DND-41 (cell line): ENCODE data around the gene SLC22A14.
A peak's percentile ranks its signal among the peaks of the same experiment; 100 is the strongest.

Experiments used
- ATAC-seq: fragments of 200-7000 bp; cut with Tn5 transposase; 3 replicates; pipeline ENCODE4 v1.9.1; 2021; ENCODE audit warnings: low read depth; ENCODE audit not compliant: insufficient read depth
- DNase-seq: peaks from one replicate; pipeline ENCODE4 v3.0.0-alpha.2; 2020
- H2AFZ ChIP-seq: 2 replicates; pipeline ENCODE4 v1.6.0; 2012; ENCODE audit warnings: low read depth, low read length
- H3K27ac ChIP-seq: 2 replicates; pipeline ENCODE4 v1.5.1; 2012; ENCODE audit warnings: low read length, inconsistent platforms
- H3K27me3 ChIP-seq: fragments of 200-600 bp; sonication (generic); 2 replicates; pipeline ENCODE4 v1.6.0; 2012; ENCODE audit warnings: low read length, mild to moderate bottlenecking, inconsistent platforms; ENCODE audit not compliant: insufficient read depth, poor library complexity
- H3K36me3 ChIP-seq: 2 replicates; pipeline ENCODE4 v1.5.1; 2012; ENCODE audit warnings: low read length, inconsistent platforms; ENCODE audit not compliant: insufficient read depth
- H3K4me1 ChIP-seq: 2 replicates; pipeline ENCODE4 v1.5.1; 2012; ENCODE audit warnings: mild to moderate bottlenecking, low read length; ENCODE audit not compliant: insufficient read depth
- H3K4me2 ChIP-seq: 2 replicates; pipeline ENCODE4 v1.6.0; 2012; ENCODE audit warnings: mild to moderate bottlenecking, moderate library complexity, low read length, inconsistent platforms; ENCODE audit not compliant: insufficient read depth
- H3K4me3 ChIP-seq, 2 experiments: fragments of 200-600 bp in 1 of 2; shearing (Covaris generic) in 1 of 2; 2 replicates each; pipeline ENCODE4 v1.5.1; 2012 to 2016; ENCODE audit warnings: inconsistent platforms in 2 of 2, low read length in 2 of 2, mild to moderate bottlenecking in 2 of 2, low read depth in 1 of 2, moderate library complexity in 1 of 2
- H3K79me2 ChIP-seq: 2 replicates; pipeline ENCODE4 v1.6.0; 2012; ENCODE audit warnings: low read length, inconsistent platforms; ENCODE audit not compliant: insufficient read depth
- H3K9ac ChIP-seq: 2 replicates; pipeline ENCODE4 v1.6.0; 2012; ENCODE audit warnings: low read depth, mild to moderate bottlenecking, inconsistent platforms, low read length, moderate library complexity
- H3K9me3 ChIP-seq: 2 replicates; pipeline ENCODE4 v1.5.1; 2012; ENCODE audit warnings: low read length, moderate library complexity, mild to moderate bottlenecking, inconsistent platforms; ENCODE audit not compliant: insufficient read depth, severe bottlenecking
- H4K20me1 ChIP-seq: 2 replicates; pipeline ENCODE4 v1.6.0; 2012; ENCODE audit warnings: low read length; ENCODE audit not compliant: insufficient read depth
- EZH2 ChIP-seq: IDR thresholded peaks from 3 replicates; pipeline ENCODE4 v1.6.1; 2012; ENCODE audit warnings: borderline replicate concordance, low read depth, mild to moderate bottlenecking, moderate library complexity, low read length, inconsistent platforms; ENCODE audit not compliant: severe bottlenecking
- TF ChIP-seq, protein P1 (sequence below): IDR thresholded peaks from 2 replicates; pipeline ENCODE4 v1.5.1; 2012; ENCODE audit warnings: borderline replicate concordance, low read length, moderate library complexity, mild to moderate bottlenecking; ENCODE audit not compliant: poor library complexity, severe bottlenecking; ENCODE audit errors: extremely low read depth

Gene SLC22A14

GRCh38 chr3:38297537-38297936, 15.4 kb downstream of the SLC22A14 start:
- Histone ChIP-seq H2AFZ (no peak overlapping the region), H3K36me3 (no peaks in the 10 kb centered on the region), H3K4me1 (no peaks in the 10 kb centered on the region), H4K20me1 (no peaks in the 10 kb centered on the region), H3K27ac (no peak overlapping the region), H3K4me3 (no peak overlapping the region), H3K79me2 (no peaks in the 10 kb centered on the region), H3K4me2 (no peak overlapping the region), H3K9ac (no peak overlapping the region), H3K9me3 (no peaks in the 10 kb centered on the region), H3K27me3 (no peaks in the 10 kb centered on the region)
- no peak for DNase-seq
- no peak for ATAC-seq
- TF ChIP-seq EZH2 = no peak
- TF ChIP-seq, protein P1, sequence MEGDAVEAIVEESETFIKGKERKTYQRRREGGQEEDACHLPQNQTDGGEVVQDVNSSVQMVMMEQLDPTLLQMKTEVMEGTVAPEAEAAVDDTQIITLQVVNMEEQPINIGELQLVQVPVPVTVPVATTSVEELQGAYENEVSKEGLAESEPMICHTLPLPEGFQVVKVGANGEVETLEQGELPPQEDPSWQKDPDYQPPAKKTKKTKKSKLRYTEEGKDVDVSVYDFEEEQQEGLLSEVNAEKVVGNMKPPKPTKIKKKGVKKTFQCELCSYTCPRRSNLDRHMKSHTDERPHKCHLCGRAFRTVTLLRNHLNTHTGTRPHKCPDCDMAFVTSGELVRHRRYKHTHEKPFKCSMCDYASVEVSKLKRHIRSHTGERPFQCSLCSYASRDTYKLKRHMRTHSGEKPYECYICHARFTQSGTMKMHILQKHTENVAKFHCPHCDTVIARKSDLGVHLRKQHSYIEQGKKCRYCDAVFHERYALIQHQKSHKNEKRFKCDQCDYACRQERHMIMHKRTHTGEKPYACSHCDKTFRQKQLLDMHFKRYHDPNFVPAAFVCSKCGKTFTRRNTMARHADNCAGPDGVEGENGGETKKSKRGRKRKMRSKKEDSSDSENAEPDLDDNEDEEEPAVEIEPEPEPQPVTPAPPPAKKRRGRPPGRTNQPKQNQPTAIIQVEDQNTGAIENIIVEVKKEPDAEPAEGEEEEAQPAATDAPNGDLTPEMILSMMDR = no peak

- no peak overlapping the region for H3K9ac ChIP-seq
- no peak overlapping the region for H3K27ac ChIP-seq
- no peaks in the 10 kb centered on the region for H4K20me1 ChIP-seq
- DNase-seq (no peak), ATAC-seq (no peak)
- no peaks in the 10 kb centered on the region for H3K9me3 ChIP-seq
- H3K4me1 ChIP-seq = no peaks in the 10 kb centered on the region
- H2AFZ ChIP-seq = no peak overlapping the region
- no peaks in the 10 kb centered on the region for H3K79me2 ChIP-seq
- H3K4me3 ChIP-seq = no peak overlapping the region
- no peaks in the 10 kb centered on the region for H3K27me3 ChIP-seq
- TF ChIP-seq, protein P1 = peak; percentile 33
- no peak for TF ChIP-seq EZH2
- no peaks in the 10 kb centered on the region for H3K36me3 ChIP-seq
- H3K4me2 ChIP-seq = no peak overlapping the region
Observed at GRCh38 chr3:38297947-38298711, 16.0 kb downstream of the SLC22A14 start.

GRCh38 chr3:38306941-38307340, 24.8 kb downstream of the SLC22A14 start:
- ATAC-seq (no peak), DNase-seq (no peak)
- Histone ChIP-seq H2AFZ (no peak overlapping the region), H3K36me3 (no peaks in the 10 kb centered on the region), H3K4me1 (no peaks in the 10 kb centered on the region), H3K27ac (no peak overlapping the region), H3K4me3 (no peak overlapping the region), H3K27me3 (peaks cover 13% of the 10 kb centered on the region), H3K9me3 (no peaks in the 10 kb centered on the region), H4K20me1 (no peaks in the 10 kb centered on the region; the same call in 1 of the 2 replicates), H3K79me2 (no peaks in the 10 kb centered on the region), H3K4me2 (no peak overlapping the region), H3K9ac (no peak overlapping the region)
- no peak for TF ChIP-seq EZH2
- TF ChIP-seq, protein P1 = no peak
